Osteoblast (primary cell): ENCODE measurements around the gene SHROOM3. TPM values are rescaled to one million over a fixed set of nuclear protein-coding genes. Genes with fewer than 3 reads are reported as not detected.

Experiments
- DNase-seq: peaks from one replicate; pipeline ENCODE4 v3.0.0; 2011; ENCODE audit warnings: low spot score, mixed read lengths; ENCODE audit not compliant: insufficient read length; ENCODE audit errors: missing footprints
- H2AFZ ChIP-seq: 2 replicates; pipeline ENCODE4 v1.6.0; 2011; ENCODE audit warnings: mild to moderate bottlenecking, low read length
- H3K27ac ChIP-seq: 2 replicates; pipeline ENCODE4 v1.5.1; 2011; ENCODE audit warnings: mild to moderate bottlenecking, low read depth, low read length, moderate library complexity
- H3K27me3 ChIP-seq: 2 replicates; pipeline ENCODE4 v1.6.0; 2012; ENCODE audit warnings: mild to moderate bottlenecking, control low read depth, inconsistent platforms, low read length, moderate library complexity; ENCODE audit not compliant: insufficient read depth
- H3K36me3 ChIP-seq: 2 replicates; pipeline ENCODE4 v1.5.1; 2011; ENCODE audit warnings: mild to moderate bottlenecking, low read length, control low read depth, moderate library complexity; ENCODE audit not compliant: insufficient read depth
- H3K4me1 ChIP-seq: 2 replicates; pipeline ENCODE4 v1.5.1; 2011; ENCODE audit warnings: mild to moderate bottlenecking, low read length, control low read depth, moderate library complexity; ENCODE audit not compliant: insufficient read depth
- H3K4me2 ChIP-seq: 2 replicates; pipeline ENCODE4 v1.6.0; 2011; ENCODE audit warnings: mild to moderate bottlenecking, low read length; ENCODE audit not compliant: insufficient read depth
- H3K4me3 ChIP-seq: fragments of 200-600 bp; sonication (generic); 3 replicates; pipeline ENCODE4 v1.5.1; 2012; ENCODE audit warnings: mild to moderate bottlenecking, low read length, inconsistent platforms; ENCODE audit not compliant: insufficient read depth
- H3K79me2 ChIP-seq: 2 replicates; pipeline ENCODE4 v1.6.0; 2012; ENCODE audit warnings: mild to moderate bottlenecking, low read length, control low read depth, inconsistent platforms; ENCODE audit not compliant: insufficient read depth
- H3K9me3 ChIP-seq: 2 replicates; pipeline ENCODE4 v1.5.1; 2011; ENCODE audit warnings: low read depth, low read length, control low read depth
- H4K20me1 ChIP-seq: 2 replicates; pipeline ENCODE4 v1.6.0; 2012; ENCODE audit warnings: mild to moderate bottlenecking, low read length, control low read depth; ENCODE audit not compliant: insufficient read depth
- total RNA-seq: library from RNA; depleted of rRNA; stranded (reverse); fragments of >200 nt; gene quantifications from 2 replicates; pipeline ENCODE4 v1.2.3, GENCODE V29; 2012
- TF ChIP-seq, protein P1 (sequence below): IDR thresholded peaks from 2 replicates; pipeline ENCODE4 v1.5.1; 2011; ENCODE audit warnings: mild to moderate bottlenecking, low read depth, low read length, moderate library complexity; ENCODE audit errors: extremely low read depth

The SHROOM3 gene
- total RNA-seq, 1 donor = 9.8 TPM

DNA sequence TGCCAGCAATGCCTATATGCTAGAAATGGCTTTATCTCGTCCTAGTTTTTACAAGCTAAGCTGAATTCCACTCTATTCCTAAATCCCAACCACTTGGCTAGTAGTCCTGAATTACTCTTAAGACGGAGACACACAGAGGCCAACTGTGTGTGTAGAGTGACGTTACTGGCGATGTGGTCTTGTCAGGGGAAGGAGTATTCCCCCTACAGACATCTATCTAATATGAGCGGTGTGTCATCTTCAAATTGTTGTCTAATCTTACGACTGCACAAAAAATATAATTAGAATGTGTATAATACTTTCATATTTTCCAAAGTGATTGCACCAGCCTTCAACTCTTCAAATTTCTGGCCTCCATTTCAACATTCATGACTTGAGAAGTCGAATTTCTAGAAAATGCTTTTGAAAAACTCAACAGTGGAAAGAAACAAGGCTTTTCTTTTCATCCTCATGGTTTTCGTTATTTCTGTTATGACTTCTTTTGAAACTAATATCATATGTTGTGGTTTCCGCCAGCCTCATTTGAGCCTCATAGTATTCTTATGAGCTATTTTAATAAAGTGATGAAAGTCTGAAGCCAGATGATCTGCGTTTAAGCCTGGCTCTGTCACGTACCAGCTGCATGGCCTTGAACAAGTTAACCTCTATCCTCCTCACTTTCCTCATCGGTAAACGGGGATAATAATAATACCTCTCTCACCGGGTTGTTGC, 330.6 kb downstream of the SHROOM3 start:
- peaks cover 4% of the 10 kb centered on the region for H3K36me3 ChIP-seq
- TF ChIP-seq, protein P1, sequence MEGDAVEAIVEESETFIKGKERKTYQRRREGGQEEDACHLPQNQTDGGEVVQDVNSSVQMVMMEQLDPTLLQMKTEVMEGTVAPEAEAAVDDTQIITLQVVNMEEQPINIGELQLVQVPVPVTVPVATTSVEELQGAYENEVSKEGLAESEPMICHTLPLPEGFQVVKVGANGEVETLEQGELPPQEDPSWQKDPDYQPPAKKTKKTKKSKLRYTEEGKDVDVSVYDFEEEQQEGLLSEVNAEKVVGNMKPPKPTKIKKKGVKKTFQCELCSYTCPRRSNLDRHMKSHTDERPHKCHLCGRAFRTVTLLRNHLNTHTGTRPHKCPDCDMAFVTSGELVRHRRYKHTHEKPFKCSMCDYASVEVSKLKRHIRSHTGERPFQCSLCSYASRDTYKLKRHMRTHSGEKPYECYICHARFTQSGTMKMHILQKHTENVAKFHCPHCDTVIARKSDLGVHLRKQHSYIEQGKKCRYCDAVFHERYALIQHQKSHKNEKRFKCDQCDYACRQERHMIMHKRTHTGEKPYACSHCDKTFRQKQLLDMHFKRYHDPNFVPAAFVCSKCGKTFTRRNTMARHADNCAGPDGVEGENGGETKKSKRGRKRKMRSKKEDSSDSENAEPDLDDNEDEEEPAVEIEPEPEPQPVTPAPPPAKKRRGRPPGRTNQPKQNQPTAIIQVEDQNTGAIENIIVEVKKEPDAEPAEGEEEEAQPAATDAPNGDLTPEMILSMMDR = no peak
- H3K9me3 ChIP-seq = no peaks in the 10 kb centered on the region
- no peak overlapping the region for H3K27ac ChIP-seq
- no peak for DNase-seq
- H3K27me3 ChIP-seq = no peaks in the 10 kb centered on the region
- no peak overlapping the region for H3K4me3 ChIP-seq
- H3K79me2 ChIP-seq = no peaks in the 10 kb centered on the region
- H3K4me1 ChIP-seq = peaks cover 23% of the 10 kb centered on the region
- no peak overlapping the region for H3K4me2 ChIP-seq
- no peak overlapping the region for H2AFZ ChIP-seq
- H4K20me1 ChIP-seq = no peaks in the 10 kb centered on the region

DNA sequence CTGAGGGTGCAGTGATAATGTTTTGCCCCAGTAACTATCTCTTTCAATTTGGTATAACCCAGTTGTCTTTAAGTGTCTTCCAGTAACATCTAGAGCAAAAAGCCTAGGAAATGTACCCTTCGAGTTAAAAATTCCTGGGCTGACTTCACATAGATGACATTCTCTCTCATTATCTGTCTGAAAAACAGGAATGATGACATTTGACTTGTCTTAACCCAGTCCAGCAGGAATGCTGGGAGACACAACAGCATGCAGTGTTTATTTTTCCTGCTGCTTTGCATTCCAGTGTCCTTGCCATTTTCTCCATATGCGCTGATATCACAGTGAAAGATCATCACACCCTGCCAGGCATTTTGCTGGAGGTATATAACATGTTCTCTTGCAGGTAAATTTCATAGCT, 333.0 kb downstream of the SHROOM3 start:
- Histone ChIP-seq H3K4me1 (peaks cover 34% of the 10 kb centered on the region), H3K27ac (peak overlapping the region; percentile 49), H3K4me3 (no peak overlapping the region), H3K4me2 (no peak overlapping the region), H4K20me1 (no peaks in the 10 kb centered on the region), H3K27me3 (no peaks in the 10 kb centered on the region), H3K79me2 (no peaks in the 10 kb centered on the region), H3K36me3 (peaks cover 17% of the 10 kb centered on the region), H3K9me3 (no peaks in the 10 kb centered on the region), H2AFZ (no peak overlapping the region)
- DNase-seq = no peak
- TF ChIP-seq, protein P1 = no peak

DNA sequence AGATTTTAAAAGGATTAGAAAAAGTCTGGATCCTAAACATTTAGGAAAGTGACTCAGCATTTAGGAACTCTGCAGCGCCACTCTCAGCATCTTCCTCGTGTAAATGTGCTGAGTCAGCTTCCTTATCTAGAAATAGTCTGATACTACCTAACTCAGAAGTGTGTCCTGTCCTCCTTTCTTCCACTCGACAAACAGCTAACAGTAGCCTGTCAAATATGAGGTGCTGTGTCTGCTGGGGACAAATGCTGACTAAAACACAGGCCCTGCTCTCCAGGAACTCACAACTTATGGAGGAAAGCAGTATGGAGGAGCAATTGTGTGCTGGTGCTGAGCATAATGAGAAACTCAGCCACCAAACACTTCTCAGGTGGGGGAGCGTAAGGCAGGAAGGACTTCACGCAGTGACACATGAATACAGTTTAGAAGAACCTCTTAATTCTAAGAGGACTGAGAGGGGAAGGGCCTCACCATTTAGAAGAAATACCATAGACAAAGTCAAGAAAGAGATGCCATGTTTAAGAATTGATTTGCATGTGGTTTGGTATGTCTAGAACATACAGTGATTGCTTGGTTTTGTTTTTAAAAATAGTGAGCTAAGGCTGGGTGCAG, 337.6 kb downstream of the SHROOM3 start:
- Histone ChIP-seq H3K36me3 (peaks cover 17% of the 10 kb centered on the region), H3K4me2 (peak overlapping the region; percentile 20), H3K79me2 (no peaks in the 10 kb centered on the region), H4K20me1 (no peaks in the 10 kb centered on the region), H3K9me3 (no peaks in the 10 kb centered on the region), H3K27me3 (no peaks in the 10 kb centered on the region), H2AFZ (peak overlapping the region; percentile 6), H3K4me3 (no peak overlapping the region), H3K27ac (peak overlapping the region; percentile 46), H3K4me1 (peaks cover 21% of the 10 kb centered on the region)
- no peak for DNase-seq
- TF ChIP-seq, protein P1 = no peak

DNA sequence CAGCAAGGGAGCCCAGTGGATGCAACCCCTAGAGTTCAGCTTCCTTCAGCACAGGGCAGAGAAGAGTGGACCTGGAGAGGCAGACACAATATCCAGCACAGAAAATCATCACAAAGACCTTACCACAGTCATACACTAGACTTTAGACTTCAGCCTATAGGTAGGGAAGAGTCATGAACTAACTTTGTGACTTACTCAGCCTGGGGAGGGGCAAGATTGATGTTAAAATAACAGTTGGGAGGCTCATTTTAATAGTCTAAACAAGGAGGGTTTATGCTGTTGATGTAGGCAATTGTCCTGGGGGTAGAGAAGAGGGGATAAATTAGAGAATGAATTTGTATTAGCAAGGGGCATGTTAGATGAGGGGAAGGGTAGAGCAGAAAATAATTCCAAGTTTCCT, 338.7 kb downstream of the SHROOM3 start:
- peaks cover 10% of the 10 kb centered on the region for H3K4me1 ChIP-seq
- no peak overlapping the region for H2AFZ ChIP-seq
- no peak overlapping the region for H3K4me2 ChIP-seq
- H3K27me3 ChIP-seq = no peaks in the 10 kb centered on the region
- H4K20me1 ChIP-seq = no peaks in the 10 kb centered on the region
- H3K27ac ChIP-seq = no peak overlapping the region
- DNase-seq = no peak
- TF ChIP-seq, protein P1 = no peak
- H3K9me3 ChIP-seq = no peaks in the 10 kb centered on the region
- no peaks in the 10 kb centered on the region for H3K79me2 ChIP-seq
- no peak overlapping the region for H3K4me3 ChIP-seq
- peaks cover 18% of the 10 kb centered on the region for H3K36me3 ChIP-seq
